Heart right ventricle (tissue), 16 donors: Measurements from ENCODE around the gene HABP2. TPM values are rescaled to one million over a fixed set of nuclear protein-coding genes. Genes with fewer than 3 reads are reported as not detected.
A peak's percentile ranks its signal among the peaks of the same experiment; 100 is the strongest.

Source experiments
- ATAC-seq, 8 donors: fragments of 200-7000 bp; cut with Tn5 transposase; one replicate each; pipeline ENCODE4 v1.9.1; 2020; ENCODE audit warnings: mild to moderate bottlenecking in 8 of 8, moderate library complexity in 8 of 8, moderate number of reproducible peaks in 1 of 8
- DNase-seq, 2 donors: peaks; one replicate each; pipeline ENCODE4 v3.0.0-alpha.2; 2020
- H3K27ac ChIP-seq, 10 donors: fragments of 200-600 bp; sonication (generic) in 2 of 10; one replicate each; pipeline versions ENCODE4 v1.5.0 to v1.8.0; 2020 to 2022; ENCODE audit warnings: mild to moderate bottlenecking in 3 of 10
- H3K27me3 ChIP-seq, 7 donors: fragments of 200-600 bp; one replicate each; pipeline ENCODE4 v1.8.0; 2021 to 2022; ENCODE audit warnings: mild to moderate bottlenecking in 2 of 7
- H3K36me3 ChIP-seq, 9 donors: fragments of 200-600 bp; sonication (generic) in 1 of 9; one replicate each; pipeline versions ENCODE4 v1.5.0 to v1.8.0; 2020 to 2022; ENCODE audit warnings: mild to moderate bottlenecking in 2 of 9
- H3K4me1 ChIP-seq, 9 donors: fragments of 200-600 bp; sonication (generic) in 1 of 9; one replicate each; pipeline versions ENCODE4 v1.5.0 to v1.8.0; 2020 to 2022; ENCODE audit warnings: mild to moderate bottlenecking in 4 of 9
- H3K4me3 ChIP-seq, 10 donors: fragments of 200-600 bp; sonication (generic) in 2 of 10; one replicate each; pipeline versions ENCODE4 v1.5.0 to v1.8.0; 2020 to 2022; ENCODE audit warnings: mild to moderate bottlenecking in 7 of 10, moderate library complexity in 2 of 10
- H3K9me3 ChIP-seq, 11 donors: fragments of 200-600 bp in 10 of 11; sonication (generic) in 2 of 11; one replicate each; pipeline versions ENCODE4 v1.5.0 to v1.8.0; 2013 to 2022; ENCODE audit warnings: mild to moderate bottlenecking in 2 of 11, control low read depth in 1 of 11, moderate library complexity in 1 of 11
- WGBS, 2 donors: extraction: QIAGEN DNeasy Blood & Tissue Kit; methylation state at CpG; one replicate each; pipeline ENCODE4 v1.1.7; 2013; ENCODE audit warnings: inconsistent platforms in 1 of 2; 5-methylcytosine and 5-hydroxymethylcytosine counted together
- intact Hi-C, 10 donors: fragments of 100-400 bp; cut with DNase I; formaldehyde crosslinking; loops; one replicate each; pipeline versions ENCODE4 v1.11.1 to v1.14.2; 2022
- polyA plus RNA-seq, 2 donors: library from polyadenylated mRNA; stranded (reverse); fragments of 200-250 nt; gene quantifications; one replicate each; pipeline ENCODE4 v1.2.3, GENCODE V29; 2013
- total RNA-seq, 10 donors: library from RNA; stranded (reverse); fragmentation: NEBNext Ultra II Directional in 3 of 10; extraction: Animal tissue kit (Norgen Biotek cat#: 25700) in 3 of 10; gene quantifications; one replicate each; pipeline versions ENCODE4 v1.2.1 to v1.2.4, GENCODE V29; 2021 to 2023
- TF ChIP-seq, protein P1 (sequence below), 9 donors: fragments of 200-600 bp; sonication (generic) in 2 of 9; IDR thresholded peaks; one replicate each; pipeline versions ENCODE4 v1.5.0 to v1.8.0; 2021 to 2022; ENCODE audit warnings: antibody characterized with exemption in 9 of 9, mild to moderate bottlenecking in 5 of 9, moderate library complexity in 1 of 9
- donor health status: Arrhythmogenic right ventricular cardiomyopathy.
- donor health status: ischemic (EF 13 %, LVEDD 7.1; RV severe dilation, severe dysfunction).
- donor health status: healthy with polysubstance abuse.
- donor health status: DM: no; HTN: yes; CAD: no.
- donor health status: DM: no; HTN: no; CAD: no.
- donor health status: ischemic (EF 25% LVEDD 6.9; RV normal size, moderate dysfunction).
- donor health status: ischemic (EF 25% LVEDD 5.7; RV mildly dilated, moderate dysfunction).
- donor health status: healthy.
- donor health status: DM: yes; HTN: yes; CAD: no.
- donor health status: Ischemic cardiomyopathy.
- donor health status: ischemic (EF 35%, LVEDD 5.7; RV mildly dilated, moderate dysfunction).
- donor health status: nonischemic (EF 11% LVEDD 7.7; RV severe dilation, severe dysfunction).
- donor health status: DM: yes; HTN: yes; CAD: no.
- donor health status: PGD.
- donor health status: ischemic (EF 29% LVEDD 5.4; RV normal size, mild dysfunction).
- donor health status: nonischemic (EF 23%, LVEDD 6.1; RV moderate dilation, normal function).

The HABP2 gene
- total and polyA plus RNA-seq, 12 donors: 0.12 to 0.51 TPM; not detected in 10

DNA sequence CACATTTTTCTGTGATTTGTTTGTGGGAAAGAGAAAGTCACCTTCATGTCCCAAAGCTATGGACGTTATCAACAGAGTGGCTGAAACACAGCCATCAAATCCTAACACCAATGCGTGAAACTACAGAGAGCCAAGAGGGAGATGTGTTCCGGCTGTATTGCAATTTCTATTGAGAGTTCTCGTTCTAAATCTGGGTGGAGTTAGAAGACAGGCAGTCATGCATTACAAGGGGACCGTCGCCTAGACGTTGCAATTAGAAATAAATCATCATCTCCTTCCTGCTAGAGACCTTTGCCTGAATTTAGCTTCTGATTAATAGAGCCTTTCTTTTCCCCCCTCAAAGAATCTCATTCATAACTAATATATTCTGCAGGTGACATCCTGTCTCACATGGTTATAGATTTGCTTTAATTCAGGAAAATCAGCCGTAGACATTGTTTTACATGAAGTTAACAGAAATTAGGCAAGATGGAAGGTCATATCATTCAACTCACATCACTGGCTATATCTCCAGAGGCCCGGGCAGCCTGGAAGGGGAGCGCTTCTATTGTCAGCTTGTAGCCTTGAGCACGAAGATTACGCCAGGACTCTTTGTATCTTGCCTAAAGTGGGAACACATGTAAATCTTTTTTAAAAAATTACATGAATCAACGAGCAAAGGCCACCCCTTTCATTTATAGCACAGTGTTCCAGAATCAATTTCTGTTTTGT is 52.6 kb downstream of the HABP2 start:
- ATAC-seq (peak in 6 of 8 donors; percentile 12 to 54 (median 20)), DNase-seq (no peak)
- intact Hi-C loops: no loop called here
- Histone ChIP-seq H3K36me3 (peaks cover 0 to 94% (median 7%) of the 10 kb centered on the region in 9 donors), H3K9me3 (no peaks in the 10 kb centered on the region), H3K27me3 (peaks cover 0 to 7% (median 0%) of the 10 kb centered on the region in 7 donors), H3K4me1 (peaks cover 3 to 42% (median 26%) of the 10 kb centered on the region in 9 donors), H3K27ac (peak overlapping the region in 8 of 10 donors; percentile 20 to 68 (median 44)), H3K4me3 (no peak overlapping the region)
- WGBS, 2 donors: 44 to 56% methylated on average over 13 of the region's 13 CpGs
- TF ChIP-seq, protein P1, sequence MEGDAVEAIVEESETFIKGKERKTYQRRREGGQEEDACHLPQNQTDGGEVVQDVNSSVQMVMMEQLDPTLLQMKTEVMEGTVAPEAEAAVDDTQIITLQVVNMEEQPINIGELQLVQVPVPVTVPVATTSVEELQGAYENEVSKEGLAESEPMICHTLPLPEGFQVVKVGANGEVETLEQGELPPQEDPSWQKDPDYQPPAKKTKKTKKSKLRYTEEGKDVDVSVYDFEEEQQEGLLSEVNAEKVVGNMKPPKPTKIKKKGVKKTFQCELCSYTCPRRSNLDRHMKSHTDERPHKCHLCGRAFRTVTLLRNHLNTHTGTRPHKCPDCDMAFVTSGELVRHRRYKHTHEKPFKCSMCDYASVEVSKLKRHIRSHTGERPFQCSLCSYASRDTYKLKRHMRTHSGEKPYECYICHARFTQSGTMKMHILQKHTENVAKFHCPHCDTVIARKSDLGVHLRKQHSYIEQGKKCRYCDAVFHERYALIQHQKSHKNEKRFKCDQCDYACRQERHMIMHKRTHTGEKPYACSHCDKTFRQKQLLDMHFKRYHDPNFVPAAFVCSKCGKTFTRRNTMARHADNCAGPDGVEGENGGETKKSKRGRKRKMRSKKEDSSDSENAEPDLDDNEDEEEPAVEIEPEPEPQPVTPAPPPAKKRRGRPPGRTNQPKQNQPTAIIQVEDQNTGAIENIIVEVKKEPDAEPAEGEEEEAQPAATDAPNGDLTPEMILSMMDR (IDR thresholded peaks at IDR 0.05): no peak

DNA sequence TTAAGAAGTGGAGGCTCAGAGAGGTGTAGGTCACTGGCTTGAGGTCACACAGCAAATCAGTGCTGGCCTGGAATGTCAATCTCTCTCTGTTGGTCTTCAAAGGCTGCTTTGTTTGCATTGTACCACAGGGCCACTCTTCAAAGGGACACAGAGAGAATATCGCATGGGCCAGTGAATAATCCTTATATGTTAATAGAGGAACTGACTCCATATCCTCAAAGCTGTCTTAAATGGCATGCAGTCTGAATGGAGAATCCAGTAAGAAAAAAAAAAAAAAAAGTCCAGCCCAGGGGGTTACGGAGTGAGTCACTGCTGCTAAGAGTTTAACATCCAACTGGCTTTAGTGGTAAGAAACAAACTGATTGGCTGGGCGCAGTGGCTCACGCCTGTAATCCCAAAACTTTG is 56.9 kb downstream of the HABP2 start:
- 67 to 81% methylated on average over 4 of the region's 4 CpGs for WGBS, 2 donors
- Histone ChIP-seq H3K27ac (peak overlapping the region in 1 of 10 donors; percentile 37), H3K9me3 (no peaks in the 10 kb centered on the region), H3K36me3 (peaks cover 0 to 84% (median 5%) of the 10 kb centered on the region in 9 donors), H3K4me1 (peaks cover 3 to 66% (median 43%) of the 10 kb centered on the region in 9 donors), H3K27me3 (peaks cover 0 to 5% (median 0%) of the 10 kb centered on the region in 7 donors), H3K4me3 (no peak overlapping the region)
- TF ChIP-seq, protein P1 (IDR thresholded peaks at IDR 0.05): no peak
- intact Hi-C loops: no loop called here
- DNase-seq (no peak), ATAC-seq (no peak)

DNA sequence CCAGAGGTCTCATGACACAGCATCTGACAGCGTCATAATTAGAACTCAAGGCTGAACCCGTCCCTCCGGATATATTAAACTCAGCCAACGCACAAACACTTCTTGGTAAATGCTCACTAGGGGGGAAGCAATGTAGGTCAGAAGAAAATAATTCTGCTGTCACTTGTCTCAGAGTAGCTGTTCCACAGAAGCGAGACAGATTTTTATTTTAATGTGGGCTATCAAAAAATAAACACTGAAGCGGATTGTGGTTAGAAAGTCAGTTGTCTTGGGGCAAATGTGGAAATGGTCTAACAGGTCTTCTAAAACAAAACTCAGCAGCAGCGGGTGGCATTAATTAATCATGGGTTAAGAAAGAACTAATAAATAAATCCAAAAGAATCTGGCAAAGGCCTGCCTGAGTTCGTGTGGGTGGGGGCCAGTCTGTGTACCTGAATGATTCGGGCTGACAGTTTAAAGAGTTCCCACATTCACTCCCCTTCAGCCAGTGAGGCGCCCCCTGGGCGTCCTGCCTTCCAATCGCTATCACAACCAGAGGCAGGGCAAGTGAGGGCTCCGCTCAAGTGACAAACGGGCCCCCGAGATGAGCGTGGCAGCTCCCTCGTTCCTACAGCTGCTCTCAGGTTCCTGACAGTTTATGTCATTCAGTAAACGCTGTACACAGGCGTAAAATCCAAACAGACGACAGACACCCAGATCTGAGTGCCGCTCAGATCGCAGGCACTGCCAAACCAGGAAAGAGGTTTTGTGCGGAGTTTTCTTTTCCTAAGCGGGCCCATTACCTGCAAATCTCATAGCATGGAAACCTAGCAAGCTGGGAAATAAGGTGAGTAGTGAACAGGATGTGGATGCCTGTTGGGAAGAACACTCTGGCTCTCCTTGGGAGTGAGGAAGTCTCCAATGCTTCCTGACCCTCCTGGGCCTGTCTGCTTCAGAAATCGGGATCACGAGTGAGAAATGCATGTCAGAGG is 58.1 kb downstream of the HABP2 start:
- Histone ChIP-seq H3K36me3 (peaks cover 0 to 84% (median 5%) of the 10 kb centered on the region in 9 donors), H3K27me3 (peaks cover 0 to 8% (median 0%) of the 10 kb centered on the region in 7 donors), H3K4me1 (peaks cover 0 to 70% (median 37%) of the 10 kb centered on the region in 9 donors), H3K9me3 (no peaks in the 10 kb centered on the region), H3K4me3 (no peak overlapping the region), H3K27ac (peak overlapping the region in 8 of 10 donors; percentile 17 to 60 (median 41))
- intact Hi-C loops: no loop called here
- WGBS, 2 donors: 35 to 36% methylated on average over 26 of the region's 26 CpGs
- DNase-seq (no peak), ATAC-seq (peak in 6 of 8 donors; percentile 9 to 32 (median 18))
- TF ChIP-seq, protein P1 (IDR thresholded peaks at IDR 0.05): no peak

DNA sequence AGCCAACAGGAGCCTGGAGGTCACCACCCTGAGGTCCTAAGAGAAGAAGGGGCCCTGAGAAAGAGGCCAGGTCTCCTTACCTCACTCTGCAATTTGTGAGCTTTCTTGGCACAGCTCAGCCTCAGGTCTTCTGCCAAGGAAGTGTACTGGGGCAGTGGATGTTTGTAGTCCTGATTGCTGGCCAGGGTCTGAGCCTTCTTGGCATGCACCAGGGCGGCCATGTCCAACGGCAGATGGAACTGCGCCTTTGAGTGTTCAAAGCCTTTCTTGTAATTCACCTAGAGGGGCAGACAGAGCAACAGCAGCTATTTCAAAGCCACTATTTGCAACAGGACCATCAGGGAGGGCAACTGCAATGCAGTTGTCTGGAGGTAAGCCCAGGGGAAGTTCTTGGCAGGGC is 59.3 kb downstream of the HABP2 start:
- peaks cover 0 to 84% (median 5%) of the 10 kb centered on the region in 9 donors for H3K36me3 ChIP-seq
- whole genome bisulfite sequencing, 2 donors: 52 to 65% methylated on average over 3 of the region's 3 CpGs

More for the DNA sequence above, 59.3 kb downstream of the HABP2 start:
- no peak overlapping the region for H3K4me3 ChIP-seq
- DNase-seq (peak; percentile 35 to 46), ATAC-seq (peak in 7 of 8 donors; percentile 48 to 84 (median 70))
- H3K4me1 ChIP-seq: peaks cover 0 to 65% (median 33%) of the 10 kb centered on the region in 9 donors
- peaks cover 0 to 16% (median 7%) of the 10 kb centered on the region in 7 donors for H3K27me3 ChIP-seq
- no peaks in the 10 kb centered on the region for H3K9me3 ChIP-seq
- intact Hi-C loops: no loop called here
- TF ChIP-seq, protein P1 (IDR thresholded peaks at IDR 0.05): no peak
- H3K27ac ChIP-seq: peak overlapping the region in 5 of 10 donors; percentile 17 to 60 (median 45)
